ENCODE data around the gene SDCCAG8. TPM values are rescaled to one million over a fixed set of nuclear protein-coding genes. Genes with fewer than 3 reads are reported as not detected.

SDCCAG8 gene
- total and polyA plus RNA-seq, 2 of the 8 experiments (the other 6 are each of a cell fraction or from before 2014, with no cell fraction given): 15.6 to 21.0 TPM

- Histone ChIP-seq H2BK5ac (ENCODE audit: low read depth, low read length) (no peak overlapping the region), H3K27me3 (replicated peaks in 1 of 4; ENCODE audit: control insufficient read depth in 3 of 4, extremely low read depth in 1 of 4, insufficient read depth in 3 of 4, low read length in 3 of 4) (no peaks in the 10 kb centered on the region), H3K79me2 (ENCODE audit: control insufficient read depth in 1 of 2, insufficient read depth in 2 of 2, low read length in 2 of 2) (no peaks in the 10 kb centered on the region), H4K8ac (ENCODE audit: extremely low read depth, insufficient read depth, low read length) (no peak overlapping the region), H3K18ac (ENCODE audit: extremely low read depth, low read length) (no peak overlapping the region), H3K56ac (replicated peaks; ENCODE audit: insufficient read length, low read depth, low read length) (no peak overlapping the region), H3K9me3 (ENCODE audit: insufficient read depth in 2 of 2, low read depth in 1 of 2, low read length in 1 of 2) (no peaks in the 10 kb centered on the region), H3K9ac (replicated peaks in 1 of 4; ENCODE audit: extremely low read depth in 1 of 4, low read depth in 3 of 4, low read length in 3 of 4) (no peak overlapping the region), H2BK20ac (ENCODE audit: low read length) (no peak overlapping the region), H2BK15ac (ENCODE audit: low read length) (no peak overlapping the region), H2AFZ (ENCODE audit: low read length) (no peak overlapping the region), H3K14ac (ENCODE audit: insufficient read length) (no peak overlapping the region), H3K4ac (replicated peaks; ENCODE audit: insufficient read length, low read depth, low read length) (no peak overlapping the region), H3K4me2 (ENCODE audit: insufficient read depth in 1 of 2, low read depth in 2 of 2, low read length in 2 of 2) (no peak overlapping the region), H3K36me3 (ENCODE audit: control insufficient read depth in 2 of 4, insufficient read depth in 4 of 4, low read length in 3 of 4) (no peaks in the 10 kb centered on the region; a peak in 2 of 8 replicates), H3K23me2 (ENCODE audit: low read depth, low read length) (no peaks in the 10 kb centered on the region), H3K4me3 (ENCODE audit: extremely low read depth in 1 of 4, insufficient read depth in 2 of 4, low read depth in 3 of 4, low read length in 4 of 4) (no peak overlapping the region), H4K5ac (ENCODE audit: insufficient read length, low read depth, low read length) (no peak overlapping the region), H3K23ac (ENCODE audit: insufficient read length) (no peak overlapping the region), H2BK12ac (ENCODE audit: low read depth, low read length) (no peak overlapping the region), H3K79me1 (ENCODE audit: low read depth, low read length) (no peaks in the 10 kb centered on the region), H3K27ac (ENCODE audit: low read depth, low read length) (no peak overlapping the region), H3K4me1 (replicated peaks in 1 of 4; ENCODE audit: control insufficient read depth in 3 of 4, insufficient read depth in 4 of 4, low read length in 3 of 4) (peaks cover 0 to 7% (median 5%) of the 10 kb centered on the region in 4 experiments; a peak in 5 of 7 replicates), H4K20me1 (replicated peaks in 1 of 2; ENCODE audit: control insufficient read depth in 1 of 2, insufficient read depth in 2 of 2, low read length in 2 of 2) (no peaks in the 10 kb centered on the region), H2AK5ac (ENCODE audit: low read depth, low read length) (no peak overlapping the region), H2BK120ac (replicated peaks; ENCODE audit: low read depth, low read length) (no peak overlapping the region), H4K91ac (replicated peaks; ENCODE audit: insufficient read length, low read length) (no peak overlapping the region)
- WGBS, 2 experiments (ENCODE audit: extremely low coverage in 1 of 2, insufficient coverage in 1 of 2, insufficient read length in 1 of 2, insufficient replicate concordance in 2 of 2, low coverage in 1 of 2, low lambda C conversion rate in 2 of 2, missing lambda C conversion rate in 1 of 2): 92% methylated on average over 5 of the region's 5 CpGs; no CpG with 5 or more reads in 1 of the 2 experiments
- FAIRE-seq (no peak), DNase-seq (ENCODE audit: low read depth in 1 of 2, low spot score in 2 of 2) (no peak)
- POLR2A ChIA-PET (ENCODE audit: partially characterized antibody): no interaction called here
- CTCF ChIA-PET (ENCODE audit: partially characterized antibody): interaction anchor here (1.5 kb wide), 1 partner anchor 17 kb away, joined by 3 read pairs; no protein-coding TSS in a partner anchor
- TF ChIP-seq BCL11A (IDR thresholded peaks at IDR 0.05; ENCODE audit: low read depth in 2 of 2, low read length in 2 of 2) (no peak), USF2 (IDR thresholded peaks at IDR 0.05; ENCODE audit: low read length) (no peak), ATF3 (IDR thresholded peaks at IDR 0.05; ENCODE audit: insufficient read depth, low read depth, low read length) (no peak), POLR2AphosphoS5 (IDR thresholded peaks at IDR 0.05; ENCODE audit: low read depth, low read length) (no peak), EZH2 (IDR thresholded peaks at IDR 0.05; ENCODE audit: low read depth, low read length, severe bottlenecking) (no peak), CBX8 (IDR thresholded peaks at IDR 0.05; ENCODE audit: borderline replicate concordance, low read depth, low read length) (no peak), SRF (IDR thresholded peaks at IDR 0.05; ENCODE audit: low read depth, low read length) (no peak), SP2 (IDR thresholded peaks at IDR 0.05; ENCODE audit: low read length) (no peak), SIX5 (IDR thresholded peaks at IDR 0.05; ENCODE audit: low read depth, low read length) (no peak), SUZ12 (IDR thresholded peaks at IDR 0.05; ENCODE audit: low read length) (no peak), RAD21 (IDR thresholded peaks at IDR 0.05 in 1 of 2, conservative IDR thresholded peaks at IDR 0.05 in 1 of 2; ENCODE audit: low read depth in 2 of 2, low read length in 2 of 2) (no peak), CREB1 (IDR thresholded peaks at IDR 0.05) (no peak), CBX5 (IDR thresholded peaks at IDR 0.05; ENCODE audit: low read depth, low read length) (no peak)
These were observed 244.7 kb downstream of the SDCCAG8 start for GRCh38 chr1:243500512-243500911.

Data from H1 (cell line).